ENCODE measurements around the gene ZNF511.

DNA sequence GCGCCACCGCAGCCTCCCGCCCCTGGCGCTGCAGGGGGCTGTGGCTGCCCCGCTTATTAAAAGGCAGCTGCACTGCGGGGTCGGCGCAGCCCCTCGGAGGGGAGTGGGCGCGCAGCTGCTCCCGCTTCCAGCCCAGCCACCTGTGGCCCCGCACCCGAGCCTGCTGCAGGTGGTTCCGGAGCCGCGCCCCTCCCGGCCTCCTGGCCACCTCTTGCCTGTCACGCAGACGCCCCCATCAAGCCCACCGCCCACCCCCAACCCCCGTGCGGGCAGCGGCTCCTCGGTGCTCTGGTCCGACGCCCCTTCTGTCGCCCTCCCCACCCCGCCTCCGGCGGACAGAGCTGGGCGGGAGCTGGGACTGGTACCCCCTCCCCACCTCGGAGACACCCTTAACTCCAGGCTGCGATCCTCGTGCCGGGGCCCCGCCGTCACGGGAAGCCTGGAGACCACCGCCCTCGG is 27.4 kb downstream of the ZNF511 start:
- TF ChIP-seq, protein P1, sequence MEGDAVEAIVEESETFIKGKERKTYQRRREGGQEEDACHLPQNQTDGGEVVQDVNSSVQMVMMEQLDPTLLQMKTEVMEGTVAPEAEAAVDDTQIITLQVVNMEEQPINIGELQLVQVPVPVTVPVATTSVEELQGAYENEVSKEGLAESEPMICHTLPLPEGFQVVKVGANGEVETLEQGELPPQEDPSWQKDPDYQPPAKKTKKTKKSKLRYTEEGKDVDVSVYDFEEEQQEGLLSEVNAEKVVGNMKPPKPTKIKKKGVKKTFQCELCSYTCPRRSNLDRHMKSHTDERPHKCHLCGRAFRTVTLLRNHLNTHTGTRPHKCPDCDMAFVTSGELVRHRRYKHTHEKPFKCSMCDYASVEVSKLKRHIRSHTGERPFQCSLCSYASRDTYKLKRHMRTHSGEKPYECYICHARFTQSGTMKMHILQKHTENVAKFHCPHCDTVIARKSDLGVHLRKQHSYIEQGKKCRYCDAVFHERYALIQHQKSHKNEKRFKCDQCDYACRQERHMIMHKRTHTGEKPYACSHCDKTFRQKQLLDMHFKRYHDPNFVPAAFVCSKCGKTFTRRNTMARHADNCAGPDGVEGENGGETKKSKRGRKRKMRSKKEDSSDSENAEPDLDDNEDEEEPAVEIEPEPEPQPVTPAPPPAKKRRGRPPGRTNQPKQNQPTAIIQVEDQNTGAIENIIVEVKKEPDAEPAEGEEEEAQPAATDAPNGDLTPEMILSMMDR (IDR thresholded peaks at IDR 0.05): no peak
- no peak for TF ChIP-seq POLR2A (IDR thresholded peaks at IDR 0.05)

Measured in uterus (tissue), 2 donors.